ENCODE results near the gene SPACA4.

- no peak for TF ChIP-seq CTCF (IDR thresholded peaks at IDR 0.05)
- TF ChIP-seq POLR2A (IDR thresholded peaks at IDR 0.05), result no peak
These were observed 22.1 kb downstream of the SPACA4 start for GRCh38 chr19:48628486-48629296.

Measured in body of pancreas (tissue), 4 donors.